IgD-negative memory B cell (primary cell): ENCODE results near the gene SDR42E2. TPM values are rescaled to one million over a fixed set of nuclear protein-coding genes. Genes with fewer than 3 reads are reported as not detected.

Experiments used
- polyA plus RNA-seq: library from polyadenylated mRNA; unstranded; fragments of 300-500 nt; fragmentation: Illumina TruSeq; gene quantifications from one replicate; pipeline ENCODE4 v1.2.3, GENCODE V29; 2021

The SDR42E2 gene
- polyA plus RNA-seq, 1 donor from 2014 or later = 0.20 TPM

Other genes with a start within 250 kb of the SDR42E2 start
- 144 TPM for gene UQCRC2, start 209.1 kb upstream of the SDR42E2 start, polyA plus RNA-seq
- not detected for gene PDZD9, start 161.4 kb upstream of the SDR42E2 start, polyA plus RNA-seq
- 4.1 TPM for gene MOSMO, start 154.4 kb upstream of the SDR42E2 start, polyA plus RNA-seq
- gene VWA3A, start 70.0 kb upstream of the SDR42E2 start, polyA plus RNA-seq = not detected
- gene EEF2K, start 43.8 kb downstream of the SDR42E2 start, polyA plus RNA-seq = 2.2 TPM
- gene POLR3E, start 134.9 kb downstream of the SDR42E2 start, polyA plus RNA-seq = 10.7 TPM
- 16.2 TPM for gene CDR2, start 212.1 kb downstream of the SDR42E2 start, polyA plus RNA-seq